D341Med (cell line): ENCODE data around the gene LARP1B.
A peak's percentile ranks its signal among the peaks of the same experiment; 100 is the strongest.
"Not testable (repeated sequence)": the region's sequence is repeated elsewhere in the genome, so short reads cannot be mapped to it uniquely, and the experiment has no call there.

ENCODE experiments used
- DNase-seq: peaks from one replicate; pipeline ENCODE4 v3.0.0; 2012; ENCODE audit warnings: low spot score

The LARP1B gene

GRCh38 chr4:128225148-128225547 lies 164.0 kb downstream of the LARP1B start:
- no peak for DNase-seq

GRCh38 chr4:128227991-128228571 lies 167.0 kb downstream of the LARP1B start:
- peak; percentile 47 for DNase-seq

- peak; percentile 62 for DNase-seq
These were observed 168.0 kb downstream of the LARP1B start for GRCh38 chr4:128228845-128229795.

- DNase-seq: no peak
These were observed 171.6 kb downstream of the LARP1B start for GRCh38 chr4:128232719-128233118.

GRCh38 chr4:128234836-128235235 lies 173.7 kb downstream of the LARP1B start:
- no peak for DNase-seq

GRCh38 chr4:128241019-128241418 lies 179.9 kb downstream of the LARP1B start:
- DNase-seq: no peak

GRCh38 chr4:128241425-128241913 lies 180.4 kb downstream of the LARP1B start:
- no peak for DNase-seq

- DNase-seq: no peak
These were observed 180.9 kb downstream of the LARP1B start for GRCh38 chr4:128241981-128242380.

- no peak for DNase-seq
These were observed 181.5 kb downstream of the LARP1B start for GRCh38 chr4:128242601-128243000.

GRCh38 chr4:128244379-128244778 lies 183.3 kb downstream of the LARP1B start:
- no peak for DNase-seq

- DNase-seq: not testable (repeated sequence)
These were observed 184.3 kb downstream of the LARP1B start for GRCh38 chr4:128245391-128245790.

GRCh38 chr4:128247906-128248305 lies 186.8 kb downstream of the LARP1B start:
- DNase-seq: no peak

- DNase-seq: no peak
These were observed 188.9 kb downstream of the LARP1B start for GRCh38 chr4:128249787-128250668.

- DNase-seq: no peak
These were observed 194.8 kb downstream of the LARP1B start for GRCh38 chr4:128255906-128256305.

- no peak for DNase-seq
These were observed 195.4 kb downstream of the LARP1B start for GRCh38 chr4:128256539-128256938.

- DNase-seq: not testable (repeated sequence)
These were observed 197.1 kb downstream of the LARP1B start for GRCh38 chr4:128258166-128258565.

GRCh38 chr4:128259889-128260288 lies 198.8 kb downstream of the LARP1B start:
- DNase-seq: not testable (repeated sequence)
